CD4-positive, alpha-beta T cell treated with Interleukin-6 for 4 hours (primary cell): Measurements from ENCODE around the gene MBTD1.

Experiments used
- DNase-seq: peaks from one replicate; pipeline ENCODE4 v3.0.0-alpha.2; 2020; ENCODE audit warnings: mixed read lengths

MBTD1 gene

GRCh38 chr17:51142597-51142996 is 117.3 kb downstream of the MBTD1 start:
- no peak for DNase-seq

- no peak for DNase-seq
Observed at GRCh38 chr17:51135956-51136355, 123.9 kb downstream of the MBTD1 start.

- DNase-seq, result no peak
Observed at GRCh38 chr17:51133365-51133764, 126.5 kb downstream of the MBTD1 start.

GRCh38 chr17:51132964-51133319 is 126.9 kb downstream of the MBTD1 start:
- no peak for DNase-seq

GRCh38 chr17:51128076-51128475 is 131.8 kb downstream of the MBTD1 start:
- DNase-seq, result no peak
